Vagina (tissue), 2 donors: ENCODE results near the gene KLHL29.

ENCODE experiments used
- CTCF ChIP-seq, 3 experiments: fragments of 450-650 bp in 2 of 3; fragments of 200-600 bp in 1 of 3; sonication (generic) in 1 of 3; IDR thresholded peaks; one replicate each; pipeline ENCODE4 v1.5.1; 2017 to 2019; ENCODE audit warnings: antibody characterized with exemption in 3 of 3, mild to moderate bottlenecking in 2 of 3, moderate library complexity in 2 of 3
- POLR2AphosphoS5 ChIP-seq, 2 donors: sonication (generic); formaldehyde crosslinking; IDR thresholded peaks; one replicate each; pipeline ENCODE4 v1.9.0; 2017; ENCODE audit warnings: antibody characterized with exemption in 2 of 2, mild to moderate bottlenecking in 2 of 2, low read depth in 1 of 2; ENCODE audit not compliant: insufficient read depth in 1 of 2

DNA sequence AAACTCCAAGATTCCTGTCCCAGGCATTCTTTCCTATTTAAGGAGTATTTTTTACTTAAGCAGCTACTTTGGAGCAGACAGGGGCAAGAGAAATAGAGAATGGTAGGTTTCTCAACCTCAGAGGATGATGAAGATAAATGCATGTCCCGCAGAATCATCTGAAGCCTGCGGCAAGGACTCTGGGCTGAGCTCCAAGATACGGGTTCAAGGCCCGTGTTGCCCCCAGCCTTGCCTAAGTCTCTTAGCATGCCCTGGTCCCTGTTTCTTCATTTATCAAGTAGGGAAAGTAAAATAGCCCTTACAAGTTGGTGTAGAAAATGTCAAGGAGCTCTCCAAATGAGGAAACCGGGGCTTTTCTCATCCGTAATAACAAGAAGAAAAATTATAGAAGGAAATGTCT is 214.0 kb downstream of the KLHL29 start:
- TF ChIP-seq POLR2AphosphoS5 (IDR thresholded peaks at IDR 0.05; ENCODE audit: insufficient read depth in 1 of 2, low read depth in 1 of 2) (no peak), CTCF (IDR thresholded peaks at IDR 0.05) (no peak)
